HG02884 (cell line): ENCODE measurements around the gene MAPK6.
A peak's percentile ranks its signal among the peaks of the same experiment; 100 is the strongest.
"Not testable (repeated sequence)": the region's sequence is repeated elsewhere in the genome, so short reads cannot be mapped to it uniquely, and the experiment has no call there.

ENCODE experiments used
- ATAC-seq: cut with Tn5 transposase; IDR thresholded peaks from one replicate; pipeline ENCODE4 v1.9.1; 2021; ENCODE audit warnings: mild to moderate bottlenecking, moderate library complexity; ENCODE audit not compliant: unreplicated experiment

The MAPK6 gene

GRCh38 chr15:52042051-52042851 lies 23.2 kb downstream of the MAPK6 start:
- no peak for ATAC-seq

- ATAC-seq: not testable (repeated sequence)
Measured at GRCh38 chr15:52045795-52046298, 26.8 kb downstream of the MAPK6 start.

- not testable (repeated sequence) for ATAC-seq
Measured at GRCh38 chr15:52046552-52046951, 27.5 kb downstream of the MAPK6 start.

DNA sequence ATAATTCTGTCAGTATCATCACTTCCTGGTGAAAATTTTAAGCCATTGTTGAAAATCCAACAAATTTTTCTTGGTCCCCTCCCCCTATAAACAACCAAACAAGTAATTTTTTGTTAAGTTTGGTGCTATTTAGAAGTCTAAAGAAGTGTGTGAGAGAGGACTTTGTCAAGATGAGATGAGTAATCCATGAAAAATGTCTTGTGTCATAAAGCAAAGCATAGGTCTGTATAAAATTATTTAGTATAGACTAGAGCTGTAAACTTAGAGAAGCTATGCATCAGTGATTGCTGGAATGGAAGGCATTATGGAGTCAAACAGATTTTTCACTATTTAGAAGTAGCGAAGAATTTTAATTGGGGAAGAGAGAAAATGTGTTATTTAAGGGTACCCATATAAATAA lies 31.4 kb downstream of the MAPK6 start:
- no peak for ATAC-seq

- ATAC-seq: no peak
Measured at GRCh38 chr15:52052066-52052935, 33.3 kb downstream of the MAPK6 start.

GRCh38 chr15:52054381-52054780 lies 35.4 kb downstream of the MAPK6 start:
- ATAC-seq: no peak

GRCh38 chr15:52054858-52055257 lies 35.8 kb downstream of the MAPK6 start:
- ATAC-seq: not testable (repeated sequence)

GRCh38 chr15:52056001-52056400 lies 37.0 kb downstream of the MAPK6 start:
- no peak for ATAC-seq

DNA sequence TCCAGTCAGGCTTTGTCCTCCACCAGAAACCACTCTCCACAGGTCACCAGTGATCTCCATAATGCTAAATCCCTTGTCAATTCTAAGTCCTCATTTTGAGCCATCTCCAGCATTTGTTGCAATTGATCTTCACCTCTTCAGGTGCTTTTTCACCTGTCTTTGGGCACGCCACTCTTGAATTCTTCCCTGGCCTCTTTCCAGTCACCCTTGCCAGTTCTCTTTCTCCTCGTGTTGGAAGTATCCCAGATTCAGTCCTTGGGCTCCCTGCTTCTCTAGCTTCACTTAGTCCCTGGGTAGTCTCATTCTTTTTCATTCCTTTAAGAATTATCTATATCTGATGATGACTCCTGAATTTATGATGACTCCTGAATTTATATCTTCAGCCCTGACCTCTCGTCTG lies 37.5 kb downstream of the MAPK6 start:
- ATAC-seq: no peak

DNA sequence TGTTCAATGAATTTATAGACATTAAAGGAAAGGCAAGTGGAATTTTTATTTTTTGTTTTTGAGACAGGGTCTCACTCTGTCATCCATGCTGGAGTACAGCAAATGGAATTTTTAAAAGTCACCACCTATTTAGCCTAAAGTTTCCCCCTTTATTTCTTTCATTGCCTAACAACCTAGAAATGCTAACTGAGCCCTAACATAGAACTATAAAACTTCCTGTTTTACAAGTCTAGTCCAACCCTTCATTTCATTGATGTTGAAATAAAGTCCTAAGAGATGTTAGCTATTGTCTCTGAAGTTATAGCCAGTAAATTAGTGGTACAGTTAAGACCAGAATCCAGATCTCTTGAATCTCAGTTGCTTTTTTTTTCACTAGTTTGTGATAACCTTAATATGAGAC lies 39.0 kb downstream of the MAPK6 start:
- ATAC-seq: no peak

GRCh38 chr15:52060501-52060900 lies 41.5 kb downstream of the MAPK6 start:
- ATAC-seq: no peak

DNA sequence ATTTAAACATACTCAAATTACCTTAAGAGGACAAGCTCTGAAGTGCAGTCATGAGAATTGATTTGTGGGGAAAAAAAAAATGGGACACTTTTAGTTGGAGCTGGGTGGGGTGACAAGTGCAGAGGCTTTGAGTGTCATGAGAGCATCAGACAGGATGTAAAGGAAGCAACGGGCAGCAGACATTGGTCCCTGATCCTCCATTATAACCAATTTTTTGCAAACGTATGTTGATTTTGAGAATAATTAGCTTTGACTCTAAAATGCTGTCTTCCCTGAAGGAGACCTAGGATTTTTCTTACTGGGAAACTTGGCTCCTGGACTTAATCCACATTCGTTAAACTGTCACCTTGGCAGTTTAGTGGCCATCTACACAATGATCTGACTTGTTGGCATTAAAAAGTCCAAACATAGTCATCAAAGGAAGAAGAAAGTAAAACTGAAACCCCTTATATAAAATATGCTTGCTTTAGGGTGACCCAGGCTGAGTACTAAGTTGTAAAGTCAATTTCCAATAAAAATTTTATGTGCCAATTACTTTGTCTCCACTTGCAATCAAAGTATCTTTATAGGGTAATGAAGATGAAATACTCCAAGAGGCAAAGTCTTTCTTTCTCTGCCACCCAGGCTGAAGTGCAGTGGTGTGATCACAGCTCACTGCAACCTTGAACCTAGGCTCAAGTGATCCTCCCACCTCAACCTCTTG lies 48.0 kb downstream of the MAPK6 start:
- ATAC-seq: no peak

GRCh38 chr15:52067545-52067926 lies 48.5 kb downstream of the MAPK6 start:
- no peak for ATAC-seq

DNA sequence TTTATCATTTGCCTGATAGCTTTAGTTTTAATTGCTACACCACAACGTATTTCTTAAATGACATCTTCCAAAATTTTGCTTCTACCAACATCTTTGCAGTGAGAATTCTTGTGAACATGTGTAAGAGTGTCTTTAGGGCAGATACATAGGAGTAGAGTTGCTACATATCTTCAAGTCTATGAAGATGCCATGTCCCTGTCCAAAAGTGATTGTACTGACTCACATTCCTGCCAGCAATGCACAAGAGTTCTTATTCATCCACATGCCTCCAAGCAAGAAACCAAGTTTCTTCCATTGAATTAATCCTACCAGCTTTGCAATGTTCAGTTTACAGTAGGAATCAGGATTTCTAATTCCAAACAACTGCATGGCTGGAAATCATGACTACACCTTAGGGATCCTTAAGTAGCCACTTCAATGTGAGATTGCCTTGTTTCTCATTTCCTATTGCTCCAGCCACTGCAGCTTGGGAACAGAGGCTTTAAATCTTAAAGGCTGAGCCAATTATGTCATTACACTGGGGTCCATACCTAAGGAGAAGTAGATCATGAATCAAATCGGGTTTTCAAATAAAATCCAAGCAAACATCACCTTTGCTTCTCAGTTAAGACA lies 49.1 kb downstream of the MAPK6 start:
- no peak for ATAC-seq

DNA sequence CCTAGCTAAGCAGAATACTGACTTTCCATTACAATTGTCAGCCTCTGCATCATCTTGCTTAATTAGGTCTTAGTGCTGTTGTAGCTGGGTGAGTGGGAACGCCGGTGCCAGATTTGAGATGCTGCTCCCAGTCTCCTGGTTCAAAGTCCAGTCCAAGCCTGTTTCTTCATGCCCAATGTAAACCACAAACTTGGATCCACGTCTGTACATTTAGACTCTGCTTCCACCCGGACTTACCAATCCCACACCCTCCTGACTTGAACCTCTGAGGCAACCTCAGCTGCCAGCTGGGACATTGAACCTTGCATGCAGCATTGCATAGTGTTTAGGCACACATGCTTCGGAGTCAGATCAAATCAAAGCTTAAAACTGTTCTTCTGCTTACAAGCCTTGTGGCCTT lies 50.5 kb downstream of the MAPK6 start:
- ATAC-seq: no peak

DNA sequence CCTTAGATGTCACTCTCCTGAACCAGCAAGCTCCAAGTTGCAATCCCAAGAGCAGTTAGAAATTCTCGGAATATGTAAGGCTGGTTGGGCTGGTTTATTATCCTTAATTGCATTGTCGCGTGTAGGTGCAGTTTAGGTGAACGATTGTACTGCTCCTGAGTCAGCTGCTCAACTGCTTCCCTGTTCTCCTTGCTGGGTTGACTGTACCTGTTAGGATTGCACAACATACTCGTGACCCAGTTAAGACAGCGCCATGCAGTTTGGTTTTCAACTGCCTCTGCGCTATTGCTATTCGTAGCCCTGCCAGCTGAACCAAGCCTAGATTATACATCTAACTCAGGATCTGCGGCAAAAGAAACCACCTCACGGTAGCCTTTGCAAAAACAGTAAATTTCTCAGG lies 52.6 kb downstream of the MAPK6 start:
- ATAC-seq: no peak

DNA sequence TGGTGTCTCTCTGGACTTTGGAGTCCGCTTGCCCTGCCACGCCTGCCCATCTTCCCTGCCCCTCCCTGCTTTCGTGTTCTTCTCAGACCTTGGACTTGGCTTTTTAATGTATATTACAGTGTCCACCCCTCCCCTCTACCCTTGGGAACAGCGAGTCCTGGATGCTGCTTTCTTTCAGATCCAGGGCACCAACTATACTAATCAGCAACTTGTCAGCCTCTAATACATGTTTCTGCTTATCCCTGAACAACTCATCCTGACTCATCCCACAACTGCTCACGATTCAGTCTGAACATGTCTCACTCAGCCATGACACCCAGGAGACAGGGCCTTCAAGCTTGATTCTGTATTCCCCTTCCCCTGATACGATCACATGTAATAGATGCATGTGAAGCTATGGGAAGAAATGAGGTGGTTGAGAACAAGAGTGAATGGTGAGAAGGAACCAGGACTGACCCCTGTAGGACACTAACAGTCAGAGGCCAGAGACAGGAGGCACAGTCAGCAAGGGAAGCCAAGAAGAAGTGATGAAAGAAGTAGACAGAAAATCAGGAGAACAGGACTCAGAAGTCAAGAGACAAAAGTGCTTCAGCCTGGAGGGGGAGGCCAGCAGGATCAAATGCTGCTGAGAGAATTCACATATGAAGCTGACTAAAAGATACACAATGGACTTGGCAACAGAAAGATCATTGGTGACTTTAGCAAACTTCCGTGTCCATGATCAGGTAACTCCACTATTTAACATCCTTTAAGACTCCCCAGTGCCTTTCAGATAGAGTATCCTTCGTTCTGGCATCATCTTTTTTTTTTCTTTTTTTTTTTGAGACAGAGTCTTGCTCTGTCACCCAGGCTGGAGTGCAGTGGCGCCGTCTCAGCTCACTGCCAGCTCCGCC lies 58.1 kb downstream of the MAPK6 start:
- ATAC-seq: peak; percentile 73

DNA sequence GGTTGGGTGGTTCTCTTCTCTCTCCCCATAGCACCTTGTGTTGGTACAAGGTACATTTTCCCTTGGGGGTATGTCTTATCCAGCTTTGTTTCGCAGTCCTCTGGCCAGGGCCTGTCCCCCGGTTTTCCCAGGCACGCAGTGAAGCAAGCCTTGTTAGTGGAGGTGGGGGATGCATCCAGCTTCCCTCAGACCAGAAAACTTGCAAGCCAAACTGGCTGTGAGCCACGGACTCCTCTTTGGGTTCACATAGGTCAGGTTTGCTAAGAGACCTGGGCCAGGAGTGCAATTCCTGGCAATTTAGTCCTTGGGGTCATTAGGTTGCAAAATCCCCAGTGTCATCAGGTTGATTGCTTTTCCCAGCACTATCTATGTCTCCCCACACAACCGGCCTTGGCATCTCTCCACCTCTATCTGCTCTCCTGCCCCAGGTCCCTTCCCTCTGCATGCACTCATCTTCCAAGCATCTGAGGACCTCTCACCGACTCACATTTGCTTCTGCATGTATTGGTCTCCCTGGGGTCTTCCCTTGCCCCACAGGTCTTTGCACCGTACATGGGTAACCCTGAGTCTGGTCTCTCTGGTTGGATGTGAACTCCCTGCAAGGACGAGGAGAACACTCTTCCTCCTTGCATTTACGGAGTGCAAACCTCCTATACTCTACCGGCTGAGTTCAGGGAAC lies 59.3 kb downstream of the MAPK6 start:
- ATAC-seq: no peak
